CD4-positive, alpha-beta T cell treated with Interleukin-6 for 4 hours (primary cell): ENCODE measurements around the gene VCAN.

Experiments
- DNase-seq: peaks from one replicate; pipeline ENCODE4 v3.0.0-alpha.2; 2020; ENCODE audit warnings: mixed read lengths

VCAN gene

GRCh38 chr5:83469075-83469474, 2.5 kb upstream of the VCAN start:
- no peak for DNase-seq

GRCh38 chr5:83470526-83471404, 779 bp upstream of the VCAN start:
- DNase-seq: no peak

DNA sequence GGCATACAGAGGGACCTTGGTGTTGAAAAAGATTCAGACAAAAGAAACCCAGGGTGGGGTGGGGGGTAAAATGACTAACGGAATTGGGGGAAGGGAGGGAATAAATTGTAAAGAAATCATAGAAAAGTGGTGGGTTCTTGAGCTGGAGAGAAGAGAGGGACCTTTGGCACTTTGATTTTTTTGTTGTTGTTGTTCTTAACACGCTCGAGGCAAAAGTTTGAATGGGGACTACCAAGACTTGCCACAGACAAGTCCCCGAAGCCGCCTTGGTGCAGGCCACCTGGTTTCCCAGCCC, 616 bp downstream of the VCAN start:
- no peak for DNase-seq

GRCh38 chr5:83472508-83473345, 1.2 kb downstream of the VCAN start:
- no peak for DNase-seq

- DNase-seq: peak; percentile 38
Measured at GRCh38 chr5:83473346-83474160, 2.0 kb downstream of the VCAN start.

GRCh38 chr5:83474161-83474796, 2.7 kb downstream of the VCAN start:
- peak; percentile 7 for DNase-seq

- DNase-seq: no peak
Measured at GRCh38 chr5:83474991-83475390, 3.4 kb downstream of the VCAN start.

GRCh38 chr5:83475391-83475863, 3.9 kb downstream of the VCAN start:
- DNase-seq: no peak

- DNase-seq: no peak
Measured at GRCh38 chr5:83475935-83476814, 4.6 kb downstream of the VCAN start.

DNA sequence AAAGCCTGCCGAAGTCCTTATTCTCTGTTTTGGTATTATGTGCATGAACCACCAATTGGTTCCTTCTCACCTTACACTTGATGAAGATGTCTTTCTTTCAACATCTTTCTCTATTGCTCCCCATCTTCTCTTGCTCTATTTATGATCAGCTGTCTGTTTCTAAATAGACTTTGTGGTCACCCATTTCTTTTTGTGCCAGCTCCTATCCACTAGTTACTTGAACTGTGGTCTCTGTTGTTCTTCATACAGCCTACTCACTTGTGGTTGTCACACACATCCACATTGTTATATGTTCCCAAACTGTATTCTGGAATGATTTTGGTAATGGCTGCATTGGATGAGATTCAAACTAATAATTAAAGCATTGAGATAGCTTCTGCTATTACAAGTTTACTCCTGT, 11.4 kb downstream of the VCAN start:
- DNase-seq: no peak

GRCh38 chr5:83484294-83484693, 12.8 kb downstream of the VCAN start:
- DNase-seq: no peak

GRCh38 chr5:83485842-83486241, 14.3 kb downstream of the VCAN start:
- no peak for DNase-seq

- DNase-seq: no peak
Measured at GRCh38 chr5:83487155-83487554, 15.6 kb downstream of the VCAN start.

GRCh38 chr5:83488271-83488670, 16.7 kb downstream of the VCAN start:
- DNase-seq: no peak

- no peak for DNase-seq
Measured at GRCh38 chr5:83488821-83489220, 17.3 kb downstream of the VCAN start.

DNA sequence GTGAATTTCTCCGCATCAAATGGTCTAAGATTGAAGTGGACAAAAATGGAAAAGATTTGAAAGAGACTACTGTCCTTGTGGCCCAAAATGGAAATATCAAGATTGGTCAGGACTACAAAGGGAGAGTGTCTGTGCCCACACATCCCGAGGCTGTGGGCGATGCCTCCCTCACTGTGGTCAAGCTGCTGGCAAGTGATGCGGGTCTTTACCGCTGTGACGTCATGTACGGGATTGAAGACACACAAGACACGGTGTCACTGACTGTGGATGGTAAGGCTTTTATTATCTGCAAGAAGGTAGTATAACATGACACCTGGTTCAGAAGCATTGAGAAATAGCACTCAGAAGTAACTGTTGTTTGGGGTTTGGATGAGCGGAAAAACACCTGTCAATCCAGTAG, 18.7 kb downstream of the VCAN start:
- no peak for DNase-seq

DNA sequence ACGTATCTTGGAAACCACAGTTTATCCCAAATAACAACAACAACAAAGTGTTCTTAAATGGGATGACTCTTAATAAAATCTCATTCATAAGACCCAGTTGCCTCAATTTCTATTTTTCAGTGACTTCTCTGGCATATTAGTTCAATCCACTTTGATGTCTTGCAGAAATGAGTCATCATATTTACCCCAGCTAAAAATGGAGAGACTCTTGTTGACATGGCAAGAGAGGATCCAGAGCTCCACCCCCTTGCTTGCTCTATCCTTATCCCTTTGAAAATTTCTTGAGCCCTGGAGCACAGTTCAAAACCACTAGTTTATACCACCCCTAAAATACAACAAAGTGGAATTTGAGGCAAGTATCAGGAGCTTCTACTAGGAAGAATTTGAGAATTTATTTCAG, 20.8 kb downstream of the VCAN start:
- DNase-seq: no peak

DNA sequence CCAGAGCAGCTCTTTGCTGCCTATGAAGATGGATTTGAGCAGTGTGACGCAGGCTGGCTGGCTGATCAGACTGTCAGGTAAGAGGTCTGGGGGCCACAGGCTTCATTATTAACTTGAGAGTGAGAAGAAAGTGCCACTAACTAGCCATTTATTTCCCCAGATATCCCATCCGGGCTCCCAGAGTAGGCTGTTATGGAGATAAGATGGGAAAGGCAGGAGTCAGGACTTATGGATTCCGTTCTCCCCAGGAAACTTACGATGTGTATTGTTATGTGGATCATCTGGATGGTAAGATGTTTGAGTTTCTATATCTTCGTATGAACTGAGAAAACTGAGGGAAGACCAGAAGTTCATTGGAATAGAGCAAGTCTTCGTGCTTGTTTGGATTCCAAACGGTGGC, 22.1 kb downstream of the VCAN start:
- DNase-seq: no peak

GRCh38 chr5:83494087-83494620, 22.6 kb downstream of the VCAN start:
- DNase-seq: no peak

- DNase-seq: no peak
Measured at GRCh38 chr5:83494666-83495065, 23.1 kb downstream of the VCAN start.

DNA sequence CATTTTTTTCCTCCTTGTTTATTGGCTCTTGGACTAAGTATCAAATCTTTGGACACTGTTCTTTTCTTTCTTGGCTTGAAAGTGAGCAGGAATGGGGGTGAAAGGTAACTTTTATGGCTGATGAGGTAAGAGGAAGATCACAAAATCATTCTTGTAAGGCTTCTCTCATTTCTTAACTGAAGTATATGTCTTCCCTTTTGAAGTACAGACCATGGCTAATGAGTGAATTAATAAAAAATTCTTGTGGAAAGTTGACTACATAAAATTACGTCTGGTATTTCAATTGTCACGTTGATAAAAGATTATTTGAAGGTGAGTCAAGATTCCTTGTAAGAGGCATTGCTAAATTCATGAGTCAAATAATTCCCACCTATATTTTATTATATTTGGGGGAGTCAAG, 25.1 kb downstream of the VCAN start:
- no peak for DNase-seq
